OCI-LY7 (cell line): Measurements from ENCODE around the gene CFAP57.

ENCODE experiments used
- CTCF ChIP-seq: fragments of 200-600 bp; sonication (generic); conservative IDR thresholded peaks from 2 replicates; pipeline ENCODE4 v1.5.1; 2014; ENCODE audit warnings: mild to moderate bottlenecking, antibody characterized with exemption, low read length, moderate library complexity, mixed read lengths
- EZH2phosphoT487 ChIP-seq: fragments of 200-600 bp; sonication (generic); IDR thresholded peaks from 2 replicates; pipeline ENCODE4 v1.6.1; 2018; ENCODE audit warnings: low read depth, borderline replicate concordance, mild to moderate bottlenecking, mixed run types, antibody characterized with exemption, low read length, moderate library complexity, mixed read lengths

- TF ChIP-seq CTCF, result no peak
- no peak for TF ChIP-seq EZH2phosphoT487
These were observed 67.4 kb downstream of the CFAP57 start for GRCh38 chr1:43239484-43239883.
